Activated CD4-positive, CD25-positive, alpha-beta regulatory T cell (primary cell): ENCODE measurements around the gene WDR1.

Source experiments
- DNase-seq, 4 experiments: peaks; one replicate each; lab custom pipeline; 2025; lab: John Stamatoyannopoulos, UW

Gene WDR1

GRCh38 chr4:10114147-10114546 is 2.5 kb downstream of the WDR1 start:
- DNase-seq, result no peak

- no peak for DNase-seq
Measured at GRCh38 chr4:10113362-10114047, 3.1 kb downstream of the WDR1 start.

GRCh38 chr4:10112658-10113284 is 3.8 kb downstream of the WDR1 start:
- no peak for DNase-seq

GRCh38 chr4:10111067-10111801 is 5.4 kb downstream of the WDR1 start:
- no peak for DNase-seq

- DNase-seq, result no peak
Measured at GRCh38 chr4:10109995-10110670, 6.5 kb downstream of the WDR1 start.

- no peak for DNase-seq
Measured at GRCh38 chr4:10108818-10109783, 7.5 kb downstream of the WDR1 start.

- DNase-seq, result no peak
Measured at GRCh38 chr4:10108391-10108790, 8.2 kb downstream of the WDR1 start.

- no peak for DNase-seq
Measured at GRCh38 chr4:10107111-10108091, 9.2 kb downstream of the WDR1 start.

GRCh38 chr4:10106421-10107039 is 10.1 kb downstream of the WDR1 start:
- DNase-seq, result peak; percentile 34 to 56 (median 40)

GRCh38 chr4:10105920-10106319 is 10.7 kb downstream of the WDR1 start:
- no peak for DNase-seq

GRCh38 chr4:10105421-10105820 is 11.2 kb downstream of the WDR1 start:
- no peak for DNase-seq

- no peak for DNase-seq
Measured at GRCh38 chr4:10104991-10105276, 11.7 kb downstream of the WDR1 start.

- no peak for DNase-seq
Measured at GRCh38 chr4:10104211-10104990, 12.2 kb downstream of the WDR1 start.

- DNase-seq, result no peak
Measured at GRCh38 chr4:10102474-10103332, 13.9 kb downstream of the WDR1 start.

GRCh38 chr4:10101671-10102473 is 14.7 kb downstream of the WDR1 start:
- no peak for DNase-seq

- DNase-seq, result no peak
Measured at GRCh38 chr4:10100734-10101216, 15.8 kb downstream of the WDR1 start.
